HCT116 (cell line): ENCODE data around the gene SFXN5. TPM values are rescaled to one million over a fixed set of nuclear protein-coding genes. Genes with fewer than 3 reads are reported as not detected.

Experiments used
- ATAC-seq: fragments of 200-7000 bp; cut with Tn5 transposase; 2 replicates; pipeline ENCODE4 v1.9.1; 2020; ENCODE audit warnings: mild to moderate bottlenecking, moderate library complexity
- BruUV-seq: library from RNA; stranded (reverse); fragments of 400-500 nt; replicated peaks from 2 replicates; lab custom pipeline; 2021; lab: Mats Ljungman, UMichigan
- CTCF ChIA-PET: fragments of 300-600 bp; sonication (Branson Sonifier 250); formaldehyde crosslinking; loops from one replicate; lab custom pipeline; 2021; ENCODE audit warnings: antibody characterized with exemption; lab: Charles Lee
- POLR2A ChIA-PET: fragments of 300-600, 350-600 bp; sonication (Branson Sonifier 250); formaldehyde crosslinking; loops from one replicate; lab custom pipeline; 2021; ENCODE audit warnings: antibody characterized with exemption; lab: Charles Lee
- RAD21 ChIA-PET, 2 experiments: fragments of 300-600 bp; sonication (Branson Sonifier 250); formaldehyde crosslinking; loops; one replicate each; lab custom pipeline; 2023; ENCODE audit warnings: low total read pairs in 2 of 2; ENCODE audit not compliant: uncharacterized antibody in 2 of 2, unreplicated experiment in 2 of 2, low non-redundant PET in 1 of 2; lab: Charles Lee
- DNase-seq: peaks from one replicate; pipeline ENCODE4 v3.0.0-alpha.2; 2010; ENCODE audit warnings: low read depth, low spot score
- H2AFZ ChIP-seq: fragments of 200-600 bp; shearing (Covaris generic), sonication (generic); 2 replicates; pipeline ENCODE4 v1.6.1; 2017; ENCODE audit warnings: low read depth, mixed run types, mixed read lengths, antibody characterized with exemption, low read length; ENCODE audit not compliant: poor library complexity, severe bottlenecking
- H3K27ac ChIP-seq: 2 replicates; pipeline ENCODE4 v1.5.1; 2012; ENCODE audit warnings: low read depth, low read length
- H3K27me3 ChIP-seq: fragments of 200-600 bp; sonication (generic); 2 replicates; pipeline ENCODE4 v1.6.1; 2016; ENCODE audit warnings: mixed run types, low read length, mixed read lengths; ENCODE audit not compliant: insufficient read depth
- H3K36me3 ChIP-seq, 2 experiments: fragments of 200-500 bp in 1 of 2; fragments of 200-600 bp in 1 of 2; sonication (Bioruptor generic) in 1 of 2; sonication (generic) in 1 of 2; 2 replicates each; pipeline versions ENCODE4 v1.5.1 to v1.6.1; 2014 to 2016; ENCODE audit warnings: low read length in 2 of 2, inconsistent platforms in 1 of 2, mixed read lengths in 1 of 2, mixed run types in 1 of 2; ENCODE audit not compliant: insufficient read depth in 2 of 2, control insufficient read depth in 1 of 2
- H3K4me1 ChIP-seq, 2 experiments: fragments of 200-600 bp in 1 of 2; sonication (generic) in 1 of 2; 2 replicates each; pipeline versions ENCODE4 v1.5.1 to v1.6.1; 2012 to 2017; ENCODE audit warnings: low read length in 2 of 2, inconsistent platforms in 1 of 2, mild to moderate bottlenecking in 1 of 2, mixed read lengths in 1 of 2, mixed run types in 1 of 2, moderate library complexity in 1 of 2; ENCODE audit not compliant: insufficient read depth in 2 of 2, control insufficient read depth in 1 of 2
- H3K4me2 ChIP-seq: fragments of 200-600 bp; sonication (generic); 2 replicates; pipeline ENCODE4 v1.6.1; 2017; ENCODE audit warnings: mixed run types, low read length, mixed read lengths
- H3K4me3 ChIP-seq, 2 experiments: fragments of 200-600 bp in 1 of 2; sonication (generic) in 1 of 2; replicated peaks in 1 of 2; 2 replicates each; pipeline ENCODE4 v1.5.1; 2011 to 2016; ENCODE audit warnings: low read length in 2 of 2, control low read depth in 1 of 2, low read depth in 1 of 2, mild to moderate bottlenecking in 1 of 2, mixed read lengths in 1 of 2, mixed run types in 1 of 2
- H3K79me2 ChIP-seq: fragments of 200-600 bp; sonication (generic); 2 replicates; pipeline ENCODE4 v1.6.1; 2017; ENCODE audit warnings: mild to moderate bottlenecking, mixed run types, low read length, moderate library complexity, mixed read lengths; ENCODE audit not compliant: insufficient read depth
- H3K9ac ChIP-seq: fragments of 200-600 bp; sonication (generic); 2 replicates; pipeline ENCODE4 v1.6.1; 2016; ENCODE audit warnings: low read length, mixed read lengths
- H3K9me2 ChIP-seq: fragments of 200-600 bp; sonication (generic), shearing (Covaris generic); 2 replicates; pipeline ENCODE4 v1.6.1; 2017; ENCODE audit warnings: mixed run types, mild to moderate bottlenecking, moderate library complexity; ENCODE audit not compliant: insufficient read depth
- H3K9me3 ChIP-seq, 2 experiments: fragments of 200-500 bp in 1 of 2; fragments of 200-600 bp in 1 of 2; sonication (Bioruptor generic) in 1 of 2; sonication (generic) in 1 of 2; 2 replicates each; pipeline ENCODE4 v1.6.1; 2014 to 2017; ENCODE audit warnings: low read length in 2 of 2, mixed read lengths in 2 of 2, inconsistent platforms in 1 of 2, low read depth in 1 of 2, mild to moderate bottlenecking in 1 of 2, mixed run types in 1 of 2, moderate library complexity in 1 of 2; ENCODE audit not compliant: control insufficient read depth in 1 of 2, insufficient read depth in 1 of 2
- H4K20me1 ChIP-seq: fragments of 200-600 bp; sonication (generic), shearing (Covaris generic); 2 replicates; pipeline ENCODE4 v1.6.1; 2017; ENCODE audit warnings: mixed run types, mild to moderate bottlenecking, moderate library complexity; ENCODE audit not compliant: insufficient read depth
- EGR1 ChIP-seq: IDR thresholded peaks from 2 replicates; pipeline ENCODE4 v1.6.1; 2012; ENCODE audit warnings: low read depth
- EZH2 ChIP-seq: fragments of 200-600 bp; sonication (generic); IDR thresholded peaks from 2 replicates; pipeline ENCODE4 v1.6.1; 2017; ENCODE audit warnings: antibody characterized with exemption, mixed run types
- POLR2A ChIP-seq: IDR thresholded peaks from 2 replicates; pipeline ENCODE4 v1.7.0; 2011; ENCODE audit warnings: borderline replicate concordance; ENCODE audit not compliant: insufficient read depth, insufficient read length; ENCODE audit errors: extremely low read depth
- SP1 ChIP-seq: IDR thresholded peaks from 2 replicates; pipeline ENCODE4 v1.6.1; 2012; ENCODE audit warnings: low read depth
- SRF ChIP-seq: IDR thresholded peaks from 2 replicates; pipeline ENCODE4 v1.6.1; 2012; ENCODE audit warnings: low read depth
- intact Hi-C: fragments of 100-400 bp; cut with micrococcal nuclease; formaldehyde crosslinking; loops from 2 replicates; pipeline ENCODE4 v1.10.0; 2022
- total RNA-seq: library from RNA; stranded (reverse); gene quantifications from one replicate; pipeline ENCODE4 v1.2.1, GENCODE V29; 2021; ENCODE audit not compliant: unreplicated experiment
- TF ChIP-seq, protein P1 (sequence below): IDR thresholded peaks from 2 replicates; pipeline ENCODE4 v1.6.1; 2012; ENCODE audit warnings: low read depth
- TF ChIP-seq, protein P2 (sequence below): IDR thresholded peaks from 2 replicates; pipeline ENCODE4 v1.6.1; 2012
- TF ChIP-seq, protein P3 (sequence below), 3 experiments: fragments of 200-600 bp in 1 of 3; sonication (generic) in 1 of 3; IDR thresholded peaks in 2 of 3; conservative IDR thresholded peaks in 1 of 3; 2 replicates each; pipeline ENCODE4 v1.5.1; 2012 to 2017; ENCODE audit warnings: low read depth in 2 of 3, low read length in 2 of 3, antibody characterized with exemption in 1 of 3, borderline replicate concordance in 1 of 3, control low read depth in 1 of 3, mild to moderate bottlenecking in 1 of 3, mixed read lengths in 1 of 3, mixed run types in 1 of 3, moderate library complexity in 1 of 3; ENCODE audit not compliant: insufficient read depth in 1 of 3

The SFXN5 gene
- total RNA-seq, 1 experiment from 2014 or later = 10.0 TPM

DNA sequence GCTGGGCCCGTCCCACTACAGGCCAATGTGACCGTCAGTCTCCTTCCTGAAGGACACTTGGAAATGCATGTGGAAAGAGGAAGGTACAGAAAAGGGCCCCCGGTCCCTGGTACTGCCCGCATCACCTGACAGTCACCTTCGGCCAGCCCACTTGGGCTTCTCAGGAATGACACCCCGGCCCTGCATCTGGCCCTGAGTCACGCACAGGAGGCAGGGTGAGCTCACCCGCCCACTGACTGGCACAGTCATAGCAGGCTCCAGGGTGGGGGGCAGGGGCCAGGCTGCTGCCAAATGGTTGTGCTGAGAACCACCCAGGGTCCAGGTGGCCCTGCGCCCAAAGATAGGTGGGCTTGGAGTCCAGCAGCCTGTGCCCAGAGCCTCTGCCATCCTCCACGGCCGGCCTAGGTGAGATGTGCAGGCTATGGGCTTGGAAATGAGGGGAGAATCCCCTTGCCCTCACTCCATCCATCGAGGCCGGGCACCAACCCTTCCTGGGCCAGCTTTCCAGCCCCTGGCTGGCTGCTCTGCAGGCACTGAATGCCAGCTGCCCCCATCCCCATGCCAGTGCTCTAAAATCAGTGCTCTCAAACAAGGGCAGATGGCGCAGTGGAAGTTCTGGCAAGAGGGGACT, 140.1 kb downstream of the SFXN5 start:
- RAD21 ChIA-PET = no interaction called here
- no peak overlapping the region for H3K4me3 ChIP-seq
- H3K79me2 ChIP-seq = no peaks in the 10 kb centered on the region
- no peak for ATAC-seq
- CTCF ChIA-PET = interaction anchor here (1.2 kb wide), 1 partner anchor 38 kb away, joined by 9 read pairs; no protein-coding TSS in a partner anchor
- no peak overlapping the region for H3K9ac ChIP-seq
- POLR2A ChIA-PET = no interaction called here
- H4K20me1 ChIP-seq = no peaks in the 10 kb centered on the region
- BruUV-seq = no TSS peak
- no peaks in the 10 kb centered on the region for H3K27me3 ChIP-seq
- H3K9me2 ChIP-seq = no peaks in the 10 kb centered on the region
- H3K4me1 ChIP-seq = peaks cover 2 to 23% of the 10 kb centered on the region in 2 experiments; a peak in 2 of 4 replicates
- no peaks in the 10 kb centered on the region for H3K36me3 ChIP-seq
- H3K4me2 ChIP-seq = peak overlapping the region; percentile 22
- DNase-seq = no peak
- H3K9me3 ChIP-seq = no peaks in the 10 kb centered on the region
- intact Hi-C loops = no loop called here
- H3K27ac ChIP-seq = no peak overlapping the region
- no peak for TF ChIP-seq SRF
- peak; percentile 70 for TF ChIP-seq EGR1
- H2AFZ ChIP-seq = no peak overlapping the region

DNA sequence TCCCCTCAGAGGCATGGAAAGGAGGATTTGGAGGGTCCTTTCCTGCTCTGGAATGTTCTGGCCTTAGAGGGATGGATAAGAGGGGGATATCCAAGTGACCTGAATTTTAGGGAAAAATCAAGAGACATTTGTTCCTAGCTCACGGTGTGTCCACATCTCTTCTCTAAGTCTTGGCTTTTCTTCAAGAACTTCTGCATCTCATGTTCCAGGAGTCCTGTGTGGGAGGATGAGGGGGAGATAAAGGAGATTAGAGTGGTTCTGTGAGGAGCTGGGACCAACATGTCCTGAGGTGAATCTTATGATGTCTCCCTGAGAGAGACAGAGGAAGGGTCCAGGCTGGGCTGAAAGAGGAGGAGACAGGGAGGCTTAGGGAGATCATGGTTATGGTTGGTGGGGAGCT, 142.5 kb downstream of the SFXN5 start:
- no peak overlapping the region for H3K4me3 ChIP-seq
- no peak overlapping the region for H3K9ac ChIP-seq
- intact Hi-C loops = no loop called here
- no peaks in the 10 kb centered on the region for H3K79me2 ChIP-seq
- RAD21 ChIA-PET = no interaction called here
- H2AFZ ChIP-seq = no peak overlapping the region
- BruUV-seq = no TSS peak
- TF ChIP-seq SRF (no peak), SP1 (no peak), POLR2A (no peak), EZH2 (no peak)
- TF ChIP-seq, protein P1, sequence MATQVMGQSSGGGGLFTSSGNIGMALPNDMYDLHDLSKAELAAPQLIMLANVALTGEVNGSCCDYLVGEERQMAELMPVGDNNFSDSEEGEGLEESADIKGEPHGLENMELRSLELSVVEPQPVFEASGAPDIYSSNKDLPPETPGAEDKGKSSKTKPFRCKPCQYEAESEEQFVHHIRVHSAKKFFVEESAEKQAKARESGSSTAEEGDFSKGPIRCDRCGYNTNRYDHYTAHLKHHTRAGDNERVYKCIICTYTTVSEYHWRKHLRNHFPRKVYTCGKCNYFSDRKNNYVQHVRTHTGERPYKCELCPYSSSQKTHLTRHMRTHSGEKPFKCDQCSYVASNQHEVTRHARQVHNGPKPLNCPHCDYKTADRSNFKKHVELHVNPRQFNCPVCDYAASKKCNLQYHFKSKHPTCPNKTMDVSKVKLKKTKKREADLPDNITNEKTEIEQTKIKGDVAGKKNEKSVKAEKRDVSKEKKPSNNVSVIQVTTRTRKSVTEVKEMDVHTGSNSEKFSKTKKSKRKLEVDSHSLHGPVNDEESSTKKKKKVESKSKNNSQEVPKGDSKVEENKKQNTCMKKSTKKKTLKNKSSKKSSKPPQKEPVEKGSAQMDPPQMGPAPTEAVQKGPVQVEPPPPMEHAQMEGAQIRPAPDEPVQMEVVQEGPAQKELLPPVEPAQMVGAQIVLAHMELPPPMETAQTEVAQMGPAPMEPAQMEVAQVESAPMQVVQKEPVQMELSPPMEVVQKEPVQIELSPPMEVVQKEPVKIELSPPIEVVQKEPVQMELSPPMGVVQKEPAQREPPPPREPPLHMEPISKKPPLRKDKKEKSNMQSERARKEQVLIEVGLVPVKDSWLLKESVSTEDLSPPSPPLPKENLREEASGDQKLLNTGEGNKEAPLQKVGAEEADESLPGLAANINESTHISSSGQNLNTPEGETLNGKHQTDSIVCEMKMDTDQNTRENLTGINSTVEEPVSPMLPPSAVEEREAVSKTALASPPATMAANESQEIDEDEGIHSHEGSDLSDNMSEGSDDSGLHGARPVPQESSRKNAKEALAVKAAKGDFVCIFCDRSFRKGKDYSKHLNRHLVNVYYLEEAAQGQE = no peak
- TF ChIP-seq, protein P2, sequence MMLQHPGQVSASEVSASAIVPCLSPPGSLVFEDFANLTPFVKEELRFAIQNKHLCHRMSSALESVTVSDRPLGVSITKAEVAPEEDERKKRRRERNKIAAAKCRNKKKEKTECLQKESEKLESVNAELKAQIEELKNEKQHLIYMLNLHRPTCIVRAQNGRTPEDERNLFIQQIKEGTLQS = no peak
- TF ChIP-seq, protein P3, sequence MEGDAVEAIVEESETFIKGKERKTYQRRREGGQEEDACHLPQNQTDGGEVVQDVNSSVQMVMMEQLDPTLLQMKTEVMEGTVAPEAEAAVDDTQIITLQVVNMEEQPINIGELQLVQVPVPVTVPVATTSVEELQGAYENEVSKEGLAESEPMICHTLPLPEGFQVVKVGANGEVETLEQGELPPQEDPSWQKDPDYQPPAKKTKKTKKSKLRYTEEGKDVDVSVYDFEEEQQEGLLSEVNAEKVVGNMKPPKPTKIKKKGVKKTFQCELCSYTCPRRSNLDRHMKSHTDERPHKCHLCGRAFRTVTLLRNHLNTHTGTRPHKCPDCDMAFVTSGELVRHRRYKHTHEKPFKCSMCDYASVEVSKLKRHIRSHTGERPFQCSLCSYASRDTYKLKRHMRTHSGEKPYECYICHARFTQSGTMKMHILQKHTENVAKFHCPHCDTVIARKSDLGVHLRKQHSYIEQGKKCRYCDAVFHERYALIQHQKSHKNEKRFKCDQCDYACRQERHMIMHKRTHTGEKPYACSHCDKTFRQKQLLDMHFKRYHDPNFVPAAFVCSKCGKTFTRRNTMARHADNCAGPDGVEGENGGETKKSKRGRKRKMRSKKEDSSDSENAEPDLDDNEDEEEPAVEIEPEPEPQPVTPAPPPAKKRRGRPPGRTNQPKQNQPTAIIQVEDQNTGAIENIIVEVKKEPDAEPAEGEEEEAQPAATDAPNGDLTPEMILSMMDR (IDR thresholded peaks at IDR 0.05 in 2 of 3, conservative IDR thresholded peaks at IDR 0.05 in 1 of 3; ENCODE audit: borderline replicate concordance in 1 of 3, insufficient read depth in 1 of 3, low read depth in 2 of 3, low read length in 2 of 3) = no peak
- no peaks in the 10 kb centered on the region for H3K9me2 ChIP-seq
- no peaks in the 10 kb centered on the region for H3K9me3 ChIP-seq
- POLR2A ChIA-PET = no interaction called here
- H3K27ac ChIP-seq = no peak overlapping the region
- no peaks in the 10 kb centered on the region for H3K27me3 ChIP-seq
- CTCF ChIA-PET = interaction anchor here (1.1 kb wide), 1 partner anchor 248 kb away, joined by 3 read pairs; no protein-coding TSS in a partner anchor
- DNase-seq = no peak
- no peak overlapping the region for H3K4me2 ChIP-seq
- H4K20me1 ChIP-seq = no peaks in the 10 kb centered on the region
- no peak for ATAC-seq
- H3K4me1 ChIP-seq = peaks cover 2 to 17% of the 10 kb centered on the region in 2 experiments; a peak in 2 of 4 replicates
- H3K36me3 ChIP-seq = no peaks in the 10 kb centered on the region
